SK-N-SH (cell line): ENCODE data around the gene RPL22. TPM values are rescaled to one million over a fixed set of nuclear protein-coding genes. Genes with fewer than 3 reads are reported as not detected.

Source experiments
- CTCF ChIA-PET: fragments of 300-600, 350-600 bp; formaldehyde crosslinking; extraction: SDS; loops from one replicate; lab custom pipeline; 2021; lab: Yijun Ruan, JAX
- POLR2A ChIA-PET: fragments of 350-600 bp; sonication (Branson Sonifier 250); formaldehyde crosslinking; extraction: SDS; loops from one replicate; lab custom pipeline; 2020; ENCODE audit warnings: antibody characterized with exemption, inconsistent platforms; lab: Yijun Ruan, JAX
- DNase-seq: peaks from one replicate; pipeline ENCODE4 v3.0.0; 2012
- H2AFZ ChIP-seq: fragments of 200-600 bp; sonication (generic); 2 replicates; pipeline ENCODE4 v1.8.1; 2016; ENCODE audit warnings: antibody characterized with exemption, mild to moderate bottlenecking, low read depth
- H3F3A ChIP-seq: fragments of 200-600 bp; sonication (generic); replicated peaks from 2 replicates; pipeline ENCODE3; 2016; ENCODE audit warnings: antibody characterized with exemption, mild to moderate bottlenecking; ENCODE audit not compliant: insufficient read depth
- H3K27ac ChIP-seq, 2 experiments: fragments of 200-500 bp in 1 of 2; fragments of 200-600 bp in 1 of 2; sonication (Bioruptor generic) in 1 of 2; sonication (generic), shearing (Covaris generic) in 1 of 2; 2 replicates each; pipeline versions ENCODE4 v1.5.1 to v1.6.1; 2014 to 2016; ENCODE audit warnings: low read depth in 2 of 2, inconsistent platforms in 1 of 2, low read length in 1 of 2, mild to moderate bottlenecking in 1 of 2, mixed read lengths in 1 of 2
- H3K27me3 ChIP-seq: fragments of 200-600 bp; sonication (generic), shearing (Covaris generic); 2 replicates; pipeline ENCODE4 v1.6.1; 2016; ENCODE audit warnings: mixed run types; ENCODE audit not compliant: insufficient read depth
- H3K36me3 ChIP-seq, 2 experiments: fragments of 200-500 bp in 1 of 2; fragments of 200-600 bp in 1 of 2; sonication (Bioruptor generic) in 1 of 2; sonication (generic) in 1 of 2; replicated peaks in 1 of 2; 2 replicates each; pipeline versions ENCODE3 to v1.5.1; 2014 to 2016; ENCODE audit warnings: low read length in 1 of 2, mild to moderate bottlenecking in 1 of 2; ENCODE audit not compliant: insufficient read depth in 2 of 2, control insufficient read depth in 1 of 2
- H3K4me1 ChIP-seq, 2 experiments: fragments of 200-500 bp in 1 of 2; fragments of 200-600 bp in 1 of 2; sonication (Bioruptor generic) in 1 of 2; sonication (generic), shearing (Covaris generic) in 1 of 2; 2 replicates each; pipeline versions ENCODE4 v1.5.1 to v1.6.1; 2014 to 2016; ENCODE audit warnings: low read depth in 1 of 2, low read length in 1 of 2, mixed run types in 1 of 2; ENCODE audit not compliant: insufficient read depth in 2 of 2, control insufficient read depth in 1 of 2
- H3K4me2 ChIP-seq: fragments of 200-600 bp; sonication (generic), shearing (Covaris generic); 2 replicates; pipeline ENCODE4 v1.6.1; 2017; ENCODE audit warnings: mixed run types
- H3K4me3 ChIP-seq, 2 experiments: fragments of 200-500 bp in 1 of 2; fragments of 200-600 bp in 1 of 2; sonication (Bioruptor generic) in 1 of 2; sonication (generic), shearing (Covaris generic) in 1 of 2; 2 replicates each; pipeline versions ENCODE4 v1.5.1 to v1.8.1; 2014 to 2016; ENCODE audit warnings: low read depth in 2 of 2, inconsistent platforms in 1 of 2, low read length in 1 of 2, mild to moderate bottlenecking in 1 of 2, mixed read lengths in 1 of 2, moderate library complexity in 1 of 2
- H3K79me2 ChIP-seq: fragments of 200-600 bp; sonication (generic); 2 replicates; pipeline ENCODE4 v1.8.1; 2017; ENCODE audit warnings: mild to moderate bottlenecking; ENCODE audit not compliant: insufficient read depth
- H3K9ac ChIP-seq: fragments of 200-600 bp; sonication (generic); 2 replicates; pipeline ENCODE4 v1.6.1; 2017; ENCODE audit warnings: mixed run types
- H3K9me2 ChIP-seq: fragments of 200-600 bp; sonication (generic); 2 replicates; pipeline ENCODE4 v1.6.1; 2017; ENCODE audit warnings: mixed run types
- H3K9me3 ChIP-seq: fragments of 200-600 bp; sonication (generic); 2 replicates; pipeline ENCODE4 v1.6.1; 2017; ENCODE audit warnings: mixed run types, mild to moderate bottlenecking, moderate library complexity
- H4K20me1 ChIP-seq: fragments of 200-600 bp; sonication (generic); 2 replicates; pipeline ENCODE4 v1.6.1; 2017; ENCODE audit warnings: mild to moderate bottlenecking, mixed run types; ENCODE audit not compliant: insufficient read depth
- ELF1 ChIP-seq: IDR thresholded peaks from 2 replicates; pipeline ENCODE4 v1.4.0; 2012
- EZH2phosphoT487 ChIP-seq: fragments of 200-600 bp; sonication (generic); IDR thresholded peaks from 2 replicates; pipeline ENCODE4 v1.6.1; 2017; ENCODE audit warnings: low read depth, mixed run types, mild to moderate bottlenecking, antibody characterized with exemption, moderate library complexity, borderline replicate concordance
- FOSL2 ChIP-seq: IDR thresholded peaks from 2 replicates; pipeline ENCODE4 v1.4.0; 2012; ENCODE audit warnings: low read depth, mild to moderate bottlenecking, moderate library complexity, borderline replicate concordance
- JUND ChIP-seq: IDR thresholded peaks from 2 replicates; pipeline ENCODE4 v1.4.0; 2012
- MEF2A ChIP-seq: IDR thresholded peaks from 2 replicates; pipeline ENCODE4 v1.4.0; 2012; ENCODE audit warnings: low read depth, borderline replicate concordance
- MXI1 ChIP-seq: IDR thresholded peaks from 2 replicates; pipeline ENCODE4 v1.6.1; 2012; ENCODE audit warnings: mild to moderate bottlenecking, low read depth, low read length, improper control_type of control experiment
- POLR2AphosphoS5 ChIP-seq: IDR thresholded peaks from 2 replicates; pipeline ENCODE4 v1.6.1; 2012; ENCODE audit warnings: low read depth, low read length
- RXRA ChIP-seq: IDR thresholded peaks from 2 replicates; pipeline ENCODE4 v1.4.0; 2012; ENCODE audit warnings: low read depth, mild to moderate bottlenecking, borderline replicate concordance
- SIN3A ChIP-seq: IDR thresholded peaks from 2 replicates; pipeline ENCODE4 v1.6.1; 2012; ENCODE audit warnings: low read depth, mild to moderate bottlenecking, low read length, moderate library complexity, borderline replicate concordance
- SMC3 ChIP-seq: IDR thresholded peaks from 2 replicates; pipeline ENCODE4 v1.6.1; 2012; ENCODE audit warnings: low read depth, low read length, improper control_type of control experiment
- TCF12 ChIP-seq: IDR thresholded peaks from 2 replicates; pipeline ENCODE4 v1.4.0; 2012
- TEAD4 ChIP-seq: IDR thresholded peaks from 2 replicates; pipeline ENCODE4 v1.4.0; 2012; ENCODE audit warnings: mild to moderate bottlenecking, borderline replicate concordance; ENCODE audit not compliant: insufficient read depth
- YY1 ChIP-seq: IDR thresholded peaks from 2 replicates; pipeline ENCODE4 v1.4.0; 2012; ENCODE audit warnings: low read depth, mild to moderate bottlenecking
- WGBS: methylation state at CpG from one replicate; pipeline ENCODE4 v1.1.6; 2017; ENCODE audit warnings: low lambda C conversion rate; 5-methylcytosine and 5-hydroxymethylcytosine counted together
- polyA plus RNA-seq, 3 experiments: library from polyadenylated mRNA; depleted of rRNA; stranded (reverse); fragments of >200 nt; gene quantifications; 2 replicates each; pipeline ENCODE4 v1.2.3, GENCODE V29; 2012
- TF ChIP-seq, protein P1 (sequence below): IDR thresholded peaks from 2 replicates; pipeline ENCODE4 v1.4.0; 2012; ENCODE audit warnings: low read depth, borderline replicate concordance
- TF ChIP-seq, protein P2 (sequence below): IDR thresholded peaks from 2 replicates; pipeline ENCODE4 v1.4.0; 2012; ENCODE audit warnings: low read depth, borderline replicate concordance
- TF ChIP-seq, protein P3 (sequence below): IDR thresholded peaks from 2 replicates; pipeline ENCODE4; 2012
- TF ChIP-seq, protein P4 (sequence below): IDR thresholded peaks from 2 replicates; pipeline ENCODE4 v1.4.0; 2012; ENCODE audit warnings: low read depth

The RPL22 gene
- polyA plus RNA-seq, 1 of the 3 experiments (the other 2 are of a cell fraction): 140 TPM

DNA sequence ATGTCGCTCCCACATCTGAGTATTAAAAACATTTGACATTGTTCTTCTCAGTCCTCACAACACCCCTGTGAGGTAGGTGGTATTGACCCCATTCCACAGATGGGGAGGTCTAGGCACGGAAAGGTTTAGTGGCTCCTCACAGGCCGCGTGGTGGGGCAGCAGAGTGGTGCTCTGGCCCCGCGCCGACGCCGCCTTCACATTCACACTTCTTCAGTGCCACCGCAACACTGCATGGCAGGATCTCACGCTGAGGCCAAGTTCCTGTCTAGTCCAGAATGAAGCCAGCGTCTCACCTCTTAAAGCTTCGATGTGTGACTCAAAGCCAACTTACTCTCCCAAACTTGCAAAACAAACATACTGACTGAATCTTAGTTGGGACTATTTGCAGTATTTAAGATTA lies 24.2 kb upstream of the RPL22 start:
- Histone ChIP-seq H3K79me2 (peaks cover 3% of the 10 kb centered on the region; the same call in 1 of the 2 replicates), H3K9ac (no peak overlapping the region), H3K4me3 (no peak overlapping the region), H3K36me3 (peaks cover 6 to 41% of the 10 kb centered on the region in 2 experiments), H3F3A (no peaks in the 10 kb centered on the region), H2AFZ (no peak overlapping the region), H3K9me2 (no peaks in the 10 kb centered on the region), H3K4me1 (no peaks in the 10 kb centered on the region), H3K4me2 (no peak overlapping the region), H3K27ac (no peak overlapping the region), H3K27me3 (no peaks in the 10 kb centered on the region)
- POLR2A ChIA-PET: no interaction called here
- TF ChIP-seq ELF1: no peak
- no peak for TF ChIP-seq JUND
- no peak for TF ChIP-seq YY1
- TF ChIP-seq RXRA: no peak
- no peak for TF ChIP-seq POLR2AphosphoS5
- TF ChIP-seq, all 33 proteins: peak for 0
- no peaks in the 10 kb centered on the region for H4K20me1 ChIP-seq
- DNase-seq: no peak
- H3K9me3 ChIP-seq: no peaks in the 10 kb centered on the region
- WGBS: 94% methylated on average over 10 of the region's 13 CpGs
- CTCF ChIA-PET: interaction anchor here (0.9 to 1.6 kb wide), 6 partner anchors 14 to 262 kb away, joined by 3 to 8 read pairs (median 4); no protein-coding TSS in a partner anchor

GRCh38 chr1:6222636-6223035 lies 23.2 kb upstream of the RPL22 start:
- H3K9ac ChIP-seq: no peak overlapping the region
- H3K36me3 ChIP-seq: peaks cover 6 to 41% of the 10 kb centered on the region in 2 experiments
- no peak overlapping the region for H3K4me2 ChIP-seq
- peaks cover 3% of the 10 kb centered on the region; the same call in 1 of the 2 replicates for H3K79me2 ChIP-seq
- DNase-seq: no peak
- no peak overlapping the region for H2AFZ ChIP-seq
- H3F3A ChIP-seq: no peaks in the 10 kb centered on the region
- H3K9me3 ChIP-seq: no peaks in the 10 kb centered on the region
- H3K9me2 ChIP-seq: no peaks in the 10 kb centered on the region
- H3K27ac ChIP-seq: no peak overlapping the region
- H4K20me1 ChIP-seq: no peaks in the 10 kb centered on the region
- H3K4me1 ChIP-seq: no peaks in the 10 kb centered on the region
- H3K27me3 ChIP-seq: no peaks in the 10 kb centered on the region
- no peak for TF ChIP-seq TEAD4
- no peak for TF ChIP-seq RXRA
- TF ChIP-seq EZH2phosphoT487: no peak
- TF ChIP-seq, protein P1, sequence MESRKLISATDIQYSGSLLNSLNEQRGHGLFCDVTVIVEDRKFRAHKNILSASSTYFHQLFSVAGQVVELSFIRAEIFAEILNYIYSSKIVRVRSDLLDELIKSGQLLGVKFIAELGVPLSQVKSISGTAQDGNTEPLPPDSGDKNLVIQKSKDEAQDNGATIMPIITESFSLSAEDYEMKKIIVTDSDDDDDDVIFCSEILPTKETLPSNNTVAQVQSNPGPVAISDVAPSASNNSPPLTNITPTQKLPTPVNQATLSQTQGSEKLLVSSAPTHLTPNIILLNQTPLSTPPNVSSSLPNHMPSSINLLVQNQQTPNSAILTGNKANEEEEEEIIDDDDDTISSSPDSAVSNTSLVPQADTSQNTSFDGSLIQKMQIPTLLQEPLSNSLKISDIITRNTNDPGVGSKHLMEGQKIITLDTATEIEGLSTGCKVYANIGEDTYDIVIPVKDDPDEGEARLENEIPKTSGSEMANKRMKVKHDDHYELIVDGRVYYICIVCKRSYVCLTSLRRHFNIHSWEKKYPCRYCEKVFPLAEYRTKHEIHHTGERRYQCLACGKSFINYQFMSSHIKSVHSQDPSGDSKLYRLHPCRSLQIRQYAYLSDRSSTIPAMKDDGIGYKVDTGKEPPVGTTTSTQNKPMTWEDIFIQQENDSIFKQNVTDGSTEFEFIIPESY: no peak
- CTCF ChIA-PET: interaction anchor here (0.9 to 1.4 kb wide), 4 partner anchors 13 to 263 kb away, joined by 3 to 7 read pairs (median 4); no protein-coding TSS in a partner anchor
- no peak overlapping the region for H3K4me3 ChIP-seq
- 94% methylated on average over 6 of the region's 6 CpGs for WGBS
- POLR2A ChIA-PET: no interaction called here

DNA sequence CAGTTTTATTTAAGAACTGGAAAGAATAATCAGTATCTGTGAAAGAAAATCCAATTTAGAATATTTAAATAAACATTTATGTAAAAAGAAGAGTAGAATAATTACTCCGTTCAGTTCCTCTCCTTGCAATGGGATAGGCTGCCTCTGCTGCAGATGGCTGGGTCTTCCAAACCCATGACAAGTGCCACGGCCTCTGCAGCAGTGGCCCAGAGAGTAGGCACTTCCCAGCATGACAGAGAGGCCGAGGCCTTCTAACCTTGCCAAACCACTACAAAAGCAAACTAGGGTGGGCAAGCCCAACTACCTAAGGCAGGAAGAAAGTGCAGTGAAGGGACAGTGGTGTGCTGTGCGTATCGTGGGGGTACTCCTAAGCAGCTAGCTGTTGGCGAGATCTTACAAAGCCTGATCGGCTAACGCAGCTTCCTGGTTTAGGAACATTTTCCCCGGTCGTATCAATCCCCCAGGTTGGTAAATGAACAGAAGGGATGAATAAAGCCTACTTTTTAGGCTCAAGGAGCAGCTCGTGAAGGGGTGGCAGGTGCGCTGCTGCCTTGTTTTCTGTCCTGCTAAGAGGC lies 21.9 kb upstream of the RPL22 start:
- POLR2A ChIA-PET: no interaction called here
- Histone ChIP-seq H3K4me1 (no peaks in the 10 kb centered on the region), H3K9me2 (no peaks in the 10 kb centered on the region), H3K4me2 (no peak overlapping the region), H3K4me3 (no peak overlapping the region), H3K36me3 (peaks cover 6 to 31% of the 10 kb centered on the region in 2 experiments), H3K27me3 (no peaks in the 10 kb centered on the region), H4K20me1 (no peaks in the 10 kb centered on the region), H2AFZ (no peak overlapping the region), H3K79me2 (peaks cover 3% of the 10 kb centered on the region; the same call in 1 of the 2 replicates), H3K27ac (no peak overlapping the region), H3F3A (no peaks in the 10 kb centered on the region), H3K9ac (no peak overlapping the region), H3K9me3 (no peaks in the 10 kb centered on the region)
- no peak for DNase-seq
- WGBS: 93% methylated on average over 11 of the region's 12 CpGs
- CTCF ChIA-PET: interaction anchor here (0.8 to 2.5 kb wide), 10 partner anchors 10 to 36 kb away, joined by 3 to 10 read pairs (median 3); no protein-coding TSS in a partner anchor
- TF ChIP-seq TEAD4 (no peak), MEF2A (no peak), SMC3 (no peak), JUND (no peak), SIN3A (no peak), FOSL2 (no peak), MXI1 (no peak), TCF12 (no peak)
- TF ChIP-seq, protein P2, sequence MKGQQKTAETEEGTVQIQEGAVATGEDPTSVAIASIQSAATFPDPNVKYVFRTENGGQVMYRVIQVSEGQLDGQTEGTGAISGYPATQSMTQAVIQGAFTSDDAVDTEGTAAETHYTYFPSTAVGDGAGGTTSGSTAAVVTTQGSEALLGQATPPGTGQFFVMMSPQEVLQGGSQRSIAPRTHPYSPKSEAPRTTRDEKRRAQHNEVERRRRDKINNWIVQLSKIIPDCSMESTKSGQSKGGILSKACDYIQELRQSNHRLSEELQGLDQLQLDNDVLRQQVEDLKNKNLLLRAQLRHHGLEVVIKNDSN: no peak
- TF ChIP-seq, protein P3, sequence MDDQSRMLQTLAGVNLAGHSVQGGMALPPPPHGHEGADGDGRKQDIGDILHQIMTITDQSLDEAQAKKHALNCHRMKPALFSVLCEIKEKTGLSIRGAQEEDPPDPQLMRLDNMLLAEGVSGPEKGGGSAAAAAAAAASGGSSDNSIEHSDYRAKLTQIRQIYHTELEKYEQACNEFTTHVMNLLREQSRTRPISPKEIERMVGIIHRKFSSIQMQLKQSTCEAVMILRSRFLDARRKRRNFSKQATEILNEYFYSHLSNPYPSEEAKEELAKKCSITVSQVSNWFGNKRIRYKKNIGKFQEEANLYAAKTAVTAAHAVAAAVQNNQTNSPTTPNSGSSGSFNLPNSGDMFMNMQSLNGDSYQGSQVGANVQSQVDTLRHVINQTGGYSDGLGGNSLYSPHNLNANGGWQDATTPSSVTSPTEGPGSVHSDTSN: no peak
- TF ChIP-seq, protein P4, sequence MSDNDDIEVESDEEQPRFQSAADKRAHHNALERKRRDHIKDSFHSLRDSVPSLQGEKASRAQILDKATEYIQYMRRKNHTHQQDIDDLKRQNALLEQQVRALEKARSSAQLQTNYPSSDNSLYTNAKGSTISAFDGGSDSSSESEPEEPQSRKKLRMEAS: no peak
